Measurements from ENCODE around the gene SEMA5A. TPM values are rescaled to one million over a fixed set of nuclear protein-coding genes. Genes with fewer than 3 reads are reported as not detected.

SEMA5A gene
- total and polyA plus RNA-seq, 2 of the 13 experiments (the other 11 are each of a cell fraction or from before 2014, with no cell fraction given), result 0.01 TPM; not detected in 1

DNA sequence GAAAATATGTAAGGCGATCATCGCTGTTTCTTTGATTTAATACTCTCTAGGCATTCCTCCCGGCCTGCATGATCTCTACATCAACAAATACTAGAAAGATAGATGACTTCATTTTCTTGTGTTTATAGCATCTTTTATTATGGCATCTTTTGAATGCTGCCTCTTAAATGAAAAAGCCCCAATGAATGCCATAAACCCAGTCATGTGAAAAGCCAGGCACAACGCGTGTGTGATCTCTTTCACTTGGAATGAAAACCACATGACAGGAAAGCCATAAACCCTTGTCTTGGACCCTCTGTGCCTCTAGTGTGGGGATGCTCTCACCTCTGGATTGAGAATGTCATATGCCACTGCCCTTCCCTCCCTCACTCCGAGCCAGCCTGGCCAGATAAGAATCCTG, 476.2 kb downstream of the SEMA5A start (continued):
- TF ChIP-seq, protein P1, sequence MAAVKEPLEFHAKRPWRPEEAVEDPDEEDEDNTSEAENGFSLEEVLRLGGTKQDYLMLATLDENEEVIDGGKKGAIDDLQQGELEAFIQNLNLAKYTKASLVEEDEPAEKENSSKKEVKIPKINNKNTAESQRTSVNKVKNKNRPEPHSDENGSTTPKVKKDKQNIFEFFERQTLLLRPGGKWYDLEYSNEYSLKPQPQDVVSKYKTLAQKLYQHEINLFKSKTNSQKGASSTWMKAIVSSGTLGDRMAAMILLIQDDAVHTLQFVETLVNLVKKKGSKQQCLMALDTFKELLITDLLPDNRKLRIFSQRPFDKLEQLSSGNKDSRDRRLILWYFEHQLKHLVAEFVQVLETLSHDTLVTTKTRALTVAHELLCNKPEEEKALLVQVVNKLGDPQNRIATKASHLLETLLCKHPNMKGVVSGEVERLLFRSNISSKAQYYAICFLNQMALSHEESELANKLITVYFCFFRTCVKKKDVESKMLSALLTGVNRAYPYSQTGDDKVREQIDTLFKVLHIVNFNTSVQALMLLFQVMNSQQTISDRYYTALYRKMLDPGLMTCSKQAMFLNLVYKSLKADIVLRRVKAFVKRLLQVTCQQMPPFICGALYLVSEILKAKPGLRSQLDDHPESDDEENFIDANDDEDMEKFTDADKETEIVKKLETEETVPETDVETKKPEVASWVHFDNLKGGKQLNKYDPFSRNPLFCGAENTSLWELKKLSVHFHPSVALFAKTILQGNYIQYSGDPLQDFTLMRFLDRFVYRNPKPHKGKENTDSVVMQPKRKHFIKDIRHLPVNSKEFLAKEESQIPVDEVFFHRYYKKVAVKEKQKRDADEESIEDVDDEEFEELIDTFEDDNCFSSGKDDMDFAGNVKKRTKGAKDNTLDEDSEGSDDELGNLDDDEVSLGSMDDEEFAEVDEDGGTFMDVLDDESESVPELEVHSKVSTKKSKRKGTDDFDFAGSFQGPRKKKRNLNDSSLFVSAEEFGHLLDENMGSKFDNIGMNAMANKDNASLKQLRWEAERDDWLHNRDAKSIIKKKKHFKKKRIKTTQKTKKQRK (IDR thresholded peaks at IDR 0.05; ENCODE audit: low read length), result no peak
- TF ChIP-seq ZNF329 (CRISPR knock-in tag; IDR thresholded peaks at IDR 0.05; ENCODE audit: low read depth), result no peak
- TF ChIP-seq ZNF605 (CRISPR knock-in tag; IDR thresholded peaks at IDR 0.05), result no peak
- TF ChIP-seq ZNF33A (CRISPR knock-in tag; IDR thresholded peaks at IDR 0.05; ENCODE audit: borderline replicate concordance), result no peak
- TF ChIP-seq BHLHE40 (IDR thresholded peaks at IDR 0.05; ENCODE audit: low read length), result no peak
- no peak for TF ChIP-seq SRY (CRISPR knock-in tag; IDR thresholded peaks at IDR 0.05)
- TF ChIP-seq ZNF382 (CRISPR knock-in tag; IDR thresholded peaks at IDR 0.05; ENCODE audit: borderline replicate concordance), result no peak
- TF ChIP-seq, protein P2, sequence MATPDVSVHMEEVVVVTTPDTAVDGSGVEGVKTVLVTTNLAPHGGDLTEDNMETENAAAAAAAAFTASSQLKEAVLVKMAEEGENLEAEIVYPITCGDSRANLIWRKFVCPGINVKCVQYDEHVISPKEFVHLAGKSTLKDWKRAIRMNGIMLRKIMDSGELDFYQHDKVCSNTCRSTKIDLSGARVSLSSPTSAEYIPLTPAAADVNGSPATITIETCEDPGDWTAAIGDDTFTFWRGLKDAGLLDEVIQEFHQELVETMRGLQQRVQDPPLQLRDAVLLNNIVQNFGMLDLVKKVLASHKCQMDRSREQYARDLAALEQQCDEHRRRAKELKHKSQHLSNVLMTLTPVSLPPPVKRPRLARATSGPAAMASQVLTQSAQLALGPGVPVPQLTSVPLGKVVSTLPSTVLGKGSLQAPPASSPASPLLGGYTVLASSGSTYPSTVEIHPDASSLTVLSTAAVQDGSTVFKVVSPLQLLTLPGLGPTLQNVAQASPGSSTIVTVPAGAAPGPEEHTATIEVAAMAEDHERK (CRISPR knock-in tag; IDR thresholded peaks at IDR 0.05; ENCODE audit: low read depth), result no peak

DNA sequence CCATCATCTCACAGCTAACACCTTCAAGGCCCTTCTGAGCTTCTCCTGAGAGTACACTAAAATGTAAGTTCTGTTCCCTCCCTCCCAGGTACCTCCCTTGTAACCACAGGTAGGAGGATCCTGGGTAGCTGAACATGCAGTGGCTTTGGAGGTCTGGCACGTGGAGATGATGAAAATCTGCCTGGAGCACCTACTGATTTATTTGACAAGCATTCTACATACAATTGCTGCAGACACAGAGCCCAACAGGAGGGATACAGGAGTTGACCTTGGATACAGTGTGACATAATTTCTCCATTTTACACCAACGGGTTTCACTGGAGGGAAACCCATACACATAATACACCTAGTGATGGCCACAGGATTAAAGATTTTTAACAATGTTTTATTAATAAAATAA, 478.7 kb downstream of the SEMA5A start:
- Histone ChIP-seq H3K27me3 (ENCODE audit: control insufficient read depth in 1 of 2, insufficient read depth in 2 of 2, low read length in 2 of 2) (no peaks in the 10 kb centered on the region), H3K79me2 (ENCODE audit: insufficient read depth, low read length) (no peaks in the 10 kb centered on the region), H4K20me1 (ENCODE audit: insufficient read depth, low read length) (no peaks in the 10 kb centered on the region), H3K9ac (ENCODE audit: insufficient read depth, low read depth, low read length) (no peak overlapping the region), H3K4me2 (ENCODE audit: low read depth, low read length) (no peak overlapping the region), H3K4me3 (replicated peaks in 1 of 3; ENCODE audit: insufficient read depth in 1 of 3, low read depth in 2 of 3, low read length in 3 of 3) (no peak overlapping the region), H3K4me1 (ENCODE audit: insufficient read depth, low read length) (no peaks in the 10 kb centered on the region), H3K27ac (ENCODE audit: extremely low read length, insufficient read depth, low read length) (no peak overlapping the region), H2AFZ (ENCODE audit: low read length) (no peak overlapping the region), H3K9me3 (ENCODE audit: low read length) (peaks cover 91% of the 10 kb centered on the region), H3K36me3 (replicated peaks in 1 of 2; ENCODE audit: control insufficient read depth in 1 of 2, insufficient read depth in 2 of 2, low read length in 2 of 2) (no peaks in the 10 kb centered on the region)
- ATAC-seq, result no peak
- POLR2A ChIA-PET, result no interaction called here
- CTCF ChIA-PET (ENCODE audit: low intra/inter-chr PET ratio, low total read pairs), result no interaction called here
- in situ Hi-C loops (cut with HindIII; ENCODE audit: extremely low pct_ligation_motif_present, low pct_unique_long_range_greater_than_20kb), result no loop called here
- BruUV-seq (replicated peaks), result no TSS peak
- FAIRE-seq, result no peak
- intact Hi-C loops (cut with micrococcal nuclease; ENCODE audit: unreplicated experiment), result no loop called here
- DNase-seq (ENCODE audit: low spot score), result no peak
- WGBS (ENCODE audit: low lambda C conversion rate), result 0% methylated on average over 2 of the region's 2 CpGs
- TF ChIP-seq ZNF781 (CRISPR knock-in tag; IDR thresholded peaks at IDR 0.05; ENCODE audit: borderline replicate concordance, not compliant biosample characterization) (no peak), ZNF660 (CRISPR knock-in tag; IDR thresholded peaks at IDR 0.05; ENCODE audit: borderline replicate concordance, low read depth) (no peak)
- TF ChIP-seq, protein P3, sequence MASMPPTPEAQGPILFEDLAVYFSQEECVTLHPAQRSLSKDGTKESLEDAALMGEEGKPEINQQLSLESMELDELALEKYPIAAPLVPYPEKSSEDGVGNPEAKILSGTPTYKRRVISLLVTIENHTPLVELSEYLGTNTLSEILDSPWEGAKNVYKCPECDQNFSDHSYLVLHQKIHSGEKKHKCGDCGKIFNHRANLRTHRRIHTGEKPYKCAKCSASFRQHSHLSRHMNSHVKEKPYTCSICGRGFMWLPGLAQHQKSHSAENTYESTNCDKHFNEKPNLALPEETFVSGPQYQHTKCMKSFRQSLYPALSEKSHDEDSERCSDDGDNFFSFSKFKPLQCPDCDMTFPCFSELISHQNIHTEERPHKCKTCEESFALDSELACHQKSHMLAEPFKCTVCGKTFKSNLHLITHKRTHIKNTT (CRISPR knock-in tag; IDR thresholded peaks at IDR 0.05), result no peak
- TF ChIP-seq, protein P4, sequence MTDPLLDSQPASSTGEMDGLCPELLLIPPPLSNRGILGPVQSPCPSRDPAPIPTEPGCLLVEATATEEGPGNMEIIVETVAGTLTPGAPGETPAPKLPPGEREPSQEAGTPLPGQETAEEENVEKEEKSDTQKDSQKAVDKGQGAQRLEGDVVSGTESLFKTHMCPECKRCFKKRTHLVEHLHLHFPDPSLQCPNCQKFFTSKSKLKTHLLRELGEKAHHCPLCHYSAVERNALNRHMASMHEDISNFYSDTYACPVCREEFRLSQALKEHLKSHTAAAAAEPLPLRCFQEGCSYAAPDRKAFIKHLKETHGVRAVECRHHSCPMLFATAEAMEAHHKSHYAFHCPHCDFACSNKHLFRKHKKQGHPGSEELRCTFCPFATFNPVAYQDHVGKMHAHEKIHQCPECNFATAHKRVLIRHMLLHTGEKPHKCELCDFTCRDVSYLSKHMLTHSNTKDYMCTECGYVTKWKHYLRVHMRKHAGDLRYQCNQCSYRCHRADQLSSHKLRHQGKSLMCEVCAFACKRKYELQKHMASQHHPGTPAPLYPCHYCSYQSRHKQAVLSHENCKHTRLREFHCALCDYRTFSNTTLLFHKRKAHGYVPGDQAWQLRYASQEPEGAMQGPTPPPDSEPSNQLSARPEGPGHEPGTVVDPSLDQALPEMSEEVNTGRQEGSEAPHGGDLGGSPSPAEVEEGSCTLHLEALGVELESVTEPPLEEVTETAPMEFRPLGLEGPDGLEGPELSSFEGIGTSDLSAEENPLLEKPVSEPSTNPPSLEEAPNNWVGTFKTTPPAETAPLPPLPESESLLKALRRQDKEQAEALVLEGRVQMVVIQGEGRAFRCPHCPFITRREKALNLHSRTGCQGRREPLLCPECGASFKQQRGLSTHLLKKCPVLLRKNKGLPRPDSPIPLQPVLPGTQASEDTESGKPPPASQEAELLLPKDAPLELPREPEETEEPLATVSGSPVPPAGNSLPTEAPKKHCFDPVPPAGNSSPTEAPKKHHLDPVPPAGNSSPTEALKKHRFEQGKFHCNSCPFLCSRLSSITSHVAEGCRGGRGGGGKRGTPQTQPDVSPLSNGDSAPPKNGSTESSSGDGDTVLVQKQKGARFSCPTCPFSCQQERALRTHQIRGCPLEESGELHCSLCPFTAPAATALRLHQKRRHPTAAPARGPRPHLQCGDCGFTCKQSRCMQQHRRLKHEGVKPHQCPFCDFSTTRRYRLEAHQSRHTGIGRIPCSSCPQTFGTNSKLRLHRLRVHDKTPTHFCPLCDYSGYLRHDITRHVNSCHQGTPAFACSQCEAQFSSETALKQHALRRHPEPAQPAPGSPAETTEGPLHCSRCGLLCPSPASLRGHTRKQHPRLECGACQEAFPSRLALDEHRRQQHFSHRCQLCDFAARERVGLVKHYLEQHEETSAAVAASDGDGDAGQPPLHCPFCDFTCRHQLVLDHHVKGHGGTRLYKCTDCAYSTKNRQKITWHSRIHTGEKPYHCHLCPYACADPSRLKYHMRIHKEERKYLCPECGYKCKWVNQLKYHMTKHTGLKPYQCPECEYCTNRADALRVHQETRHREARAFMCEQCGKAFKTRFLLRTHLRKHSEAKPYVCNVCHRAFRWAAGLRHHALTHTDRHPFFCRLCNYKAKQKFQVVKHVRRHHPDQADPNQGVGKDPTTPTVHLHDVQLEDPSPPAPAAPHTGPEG (CRISPR knock-in tag; IDR thresholded peaks at IDR 0.05), result no peak
